Bronchial epithelial cell (primary cell): Measurements from ENCODE around the gene PIAS3. TPM values are rescaled to one million over a fixed set of nuclear protein-coding genes. Genes with fewer than 3 reads are reported as not detected.
A peak's percentile ranks its signal among the peaks of the same experiment; 100 is the strongest.

Experiments used
- DNase-seq: peaks from one replicate; pipeline ENCODE4 v3.0.0-alpha.2; 2010; ENCODE audit warnings: low read depth
- FAIRE-seq: peaks from 2 replicates; lab custom pipeline; 2011; peaks lifted over from hg19 to GRCh38; lab: Jason Lieb, UNC
- H3K27me3 ChIP-seq: 2 replicates; pipeline ENCODE4 v1.5.1; 2011; ENCODE audit warnings: low read length; ENCODE audit not compliant: control insufficient read depth, insufficient read depth
- H3K36me3 ChIP-seq: 2 replicates; pipeline ENCODE4 v1.5.1; 2011; ENCODE audit warnings: low read length; ENCODE audit not compliant: control insufficient read depth, insufficient read depth
- H3K4me3 ChIP-seq: 2 replicates; pipeline ENCODE4 v1.5.1; 2011; ENCODE audit warnings: mild to moderate bottlenecking, low read depth, low read length, control low read depth
- CTCF ChIP-seq: IDR thresholded peaks from 2 replicates; pipeline ENCODE4 v1.5.1; 2011; ENCODE audit warnings: mild to moderate bottlenecking, moderate library complexity, low read length, control low read depth, inconsistent platforms; ENCODE audit not compliant: insufficient read depth, severe bottlenecking
- total RNA-seq: library from RNA; depleted of rRNA; stranded (reverse); fragments of >200 nt; gene quantifications from 2 replicates; pipeline ENCODE4 v1.2.1, GENCODE V29; 2014

The PIAS3 gene
- 5.0 and 7.8 TPM in 2 replicates for total RNA-seq

GRCh38 chr1:145858901-145859490 lies at the start of gene PIAS3:
Gene PIAS3 (minus strand): TSS chr1:145859081. CDS start chr1:145858990, 91 bp downstream.
- Histone ChIP-seq H3K4me3 (peak within 1 kb of the TSS; percentile 84), H3K27me3 (no peaks in the 10 kb centered on the region), H3K36me3 (peaks cover 20% of the 10 kb centered on the region)
- no peak for TF ChIP-seq CTCF
- DNase-seq, result peak; percentile 82
- no peak for FAIRE-seq

GRCh38 chr1:145908653-145909052 lies 49.8 kb upstream of the PIAS3 start:
- Histone ChIP-seq H3K36me3 (peaks cover 4% of the 10 kb centered on the region), H3K27me3 (no peaks in the 10 kb centered on the region), H3K4me3 (no peak overlapping the region)
- FAIRE-seq (no peak), DNase-seq (no peak)
- no peak for TF ChIP-seq CTCF

- DNase-seq (no peak), FAIRE-seq (no peak)
- H3K36me3 ChIP-seq, result peaks cover 4% of the 10 kb centered on the region
- no peak for TF ChIP-seq CTCF
- H3K27me3 ChIP-seq, result no peaks in the 10 kb centered on the region
- no peak overlapping the region for H3K4me3 ChIP-seq
Measured at GRCh38 chr1:145906954-145907753, 48.3 kb upstream of the PIAS3 start.

GRCh38 chr1:145901312-145902021 lies 42.6 kb upstream of the PIAS3 start:
- Histone ChIP-seq H3K36me3 (no peaks in the 10 kb centered on the region), H3K4me3 (no peak overlapping the region), H3K27me3 (no peaks in the 10 kb centered on the region)
- FAIRE-seq, result no peak
- DNase-seq, result no peak
- TF ChIP-seq CTCF, result peak; percentile 5

GRCh38 chr1:145898756-145899155 lies 39.9 kb upstream of the PIAS3 start:
- no peak for FAIRE-seq

More at GRCh38 chr1:145898756-145899155, 39.9 kb upstream of the PIAS3 start:
- no peak for TF ChIP-seq CTCF
- Histone ChIP-seq H3K27me3 (no peaks in the 10 kb centered on the region), H3K4me3 (no peak overlapping the region), H3K36me3 (no peaks in the 10 kb centered on the region)
- DNase-seq, result no peak
